ENCODE results near the gene ASTN1.

- no peak for TF ChIP-seq ZNF274 (IDR thresholded peaks at IDR 0.05; ENCODE audit: low read depth, low read length)
- TF ChIP-seq YY1 (IDR thresholded peaks at IDR 0.05; ENCODE audit: insufficient read depth, insufficient read length), result no peak
Measured at GRCh38 chr1:176976771-176977170, 187.7 kb downstream of the ASTN1 start.

All from NT2/D1 (cell line).